ENCODE measurements around the gene UST. TPM values are rescaled to one million over a fixed set of nuclear protein-coding genes. Genes with fewer than 3 reads are reported as not detected.

Gene UST
- total and polyA plus RNA-seq, 9 of the 15 experiments (the other 6 are each of a cell fraction or from before 2014, with no cell fraction given) = 0.04 to 0.10 TPM; not detected in 7

GRCh38 chr6:148758492-148758891 lies 11.7 kb downstream of the UST start:
- Histone ChIP-seq H4K20me1 (replicated peaks; ENCODE audit: control insufficient read depth, insufficient read depth, low read length) (no peaks in the 10 kb centered on the region), H2AFZ (ENCODE audit: low read depth, low read length) (no peak overlapping the region), H3K9ac (ENCODE audit: insufficient read depth in 1 of 2, low read depth in 2 of 2, low read length in 2 of 2) (no peak overlapping the region), H3K4me2 (ENCODE audit: insufficient read depth, low read length) (no peak overlapping the region), H3K4me1 (replicated peaks in 1 of 2; ENCODE audit: control insufficient read depth in 2 of 2, insufficient read depth in 2 of 2, low read length in 2 of 2) (no peaks in the 10 kb centered on the region), H3K9me3 (replicated peaks; ENCODE audit: control insufficient read depth, insufficient read depth, low read depth, low read length) (no peaks in the 10 kb centered on the region), H3K36me3 (ENCODE audit: control insufficient read depth, insufficient read depth, low read length) (no peaks in the 10 kb centered on the region), H3K9me1 (ENCODE audit: control insufficient read depth, insufficient read depth, low read length) (no peaks in the 10 kb centered on the region), H3K27ac (ENCODE audit: extremely low read depth, low read depth, low read length) (no peak overlapping the region), H3K27me3 (ENCODE audit: control insufficient read depth in 2 of 2, insufficient read depth in 2 of 2, low read length in 2 of 2) (peaks cover 16 to 22% of the 10 kb centered on the region in 2 experiments; a peak in 3 of 5 replicates), H3K79me2 (ENCODE audit: control insufficient read depth, insufficient read depth, low read length) (no peaks in the 10 kb centered on the region), H3K4me3 (no peak overlapping the region)
- ATAC-seq (no peak), DNase-seq (ENCODE audit: extremely low read depth in 1 of 4, low spot score in 3 of 4) (no peak), FAIRE-seq (no peak)
- intact Hi-C loops (cut with micrococcal nuclease) (no loop called here), in situ Hi-C loops (cut with MboI) (no loop called here)
- ChIA-PET POLR2A (no interaction called here), CTCF (ENCODE audit: low intra/inter-chr PET ratio) (no interaction called here)
- WGBS (ENCODE audit: insufficient coverage, low coverage, missing lambda C conversion rate) = 0% methylated on average over 6 of the region's 6 CpGs
- BruUV-seq (replicated peaks) = no TSS peak
- TF ChIP-seq, protein P1, sequence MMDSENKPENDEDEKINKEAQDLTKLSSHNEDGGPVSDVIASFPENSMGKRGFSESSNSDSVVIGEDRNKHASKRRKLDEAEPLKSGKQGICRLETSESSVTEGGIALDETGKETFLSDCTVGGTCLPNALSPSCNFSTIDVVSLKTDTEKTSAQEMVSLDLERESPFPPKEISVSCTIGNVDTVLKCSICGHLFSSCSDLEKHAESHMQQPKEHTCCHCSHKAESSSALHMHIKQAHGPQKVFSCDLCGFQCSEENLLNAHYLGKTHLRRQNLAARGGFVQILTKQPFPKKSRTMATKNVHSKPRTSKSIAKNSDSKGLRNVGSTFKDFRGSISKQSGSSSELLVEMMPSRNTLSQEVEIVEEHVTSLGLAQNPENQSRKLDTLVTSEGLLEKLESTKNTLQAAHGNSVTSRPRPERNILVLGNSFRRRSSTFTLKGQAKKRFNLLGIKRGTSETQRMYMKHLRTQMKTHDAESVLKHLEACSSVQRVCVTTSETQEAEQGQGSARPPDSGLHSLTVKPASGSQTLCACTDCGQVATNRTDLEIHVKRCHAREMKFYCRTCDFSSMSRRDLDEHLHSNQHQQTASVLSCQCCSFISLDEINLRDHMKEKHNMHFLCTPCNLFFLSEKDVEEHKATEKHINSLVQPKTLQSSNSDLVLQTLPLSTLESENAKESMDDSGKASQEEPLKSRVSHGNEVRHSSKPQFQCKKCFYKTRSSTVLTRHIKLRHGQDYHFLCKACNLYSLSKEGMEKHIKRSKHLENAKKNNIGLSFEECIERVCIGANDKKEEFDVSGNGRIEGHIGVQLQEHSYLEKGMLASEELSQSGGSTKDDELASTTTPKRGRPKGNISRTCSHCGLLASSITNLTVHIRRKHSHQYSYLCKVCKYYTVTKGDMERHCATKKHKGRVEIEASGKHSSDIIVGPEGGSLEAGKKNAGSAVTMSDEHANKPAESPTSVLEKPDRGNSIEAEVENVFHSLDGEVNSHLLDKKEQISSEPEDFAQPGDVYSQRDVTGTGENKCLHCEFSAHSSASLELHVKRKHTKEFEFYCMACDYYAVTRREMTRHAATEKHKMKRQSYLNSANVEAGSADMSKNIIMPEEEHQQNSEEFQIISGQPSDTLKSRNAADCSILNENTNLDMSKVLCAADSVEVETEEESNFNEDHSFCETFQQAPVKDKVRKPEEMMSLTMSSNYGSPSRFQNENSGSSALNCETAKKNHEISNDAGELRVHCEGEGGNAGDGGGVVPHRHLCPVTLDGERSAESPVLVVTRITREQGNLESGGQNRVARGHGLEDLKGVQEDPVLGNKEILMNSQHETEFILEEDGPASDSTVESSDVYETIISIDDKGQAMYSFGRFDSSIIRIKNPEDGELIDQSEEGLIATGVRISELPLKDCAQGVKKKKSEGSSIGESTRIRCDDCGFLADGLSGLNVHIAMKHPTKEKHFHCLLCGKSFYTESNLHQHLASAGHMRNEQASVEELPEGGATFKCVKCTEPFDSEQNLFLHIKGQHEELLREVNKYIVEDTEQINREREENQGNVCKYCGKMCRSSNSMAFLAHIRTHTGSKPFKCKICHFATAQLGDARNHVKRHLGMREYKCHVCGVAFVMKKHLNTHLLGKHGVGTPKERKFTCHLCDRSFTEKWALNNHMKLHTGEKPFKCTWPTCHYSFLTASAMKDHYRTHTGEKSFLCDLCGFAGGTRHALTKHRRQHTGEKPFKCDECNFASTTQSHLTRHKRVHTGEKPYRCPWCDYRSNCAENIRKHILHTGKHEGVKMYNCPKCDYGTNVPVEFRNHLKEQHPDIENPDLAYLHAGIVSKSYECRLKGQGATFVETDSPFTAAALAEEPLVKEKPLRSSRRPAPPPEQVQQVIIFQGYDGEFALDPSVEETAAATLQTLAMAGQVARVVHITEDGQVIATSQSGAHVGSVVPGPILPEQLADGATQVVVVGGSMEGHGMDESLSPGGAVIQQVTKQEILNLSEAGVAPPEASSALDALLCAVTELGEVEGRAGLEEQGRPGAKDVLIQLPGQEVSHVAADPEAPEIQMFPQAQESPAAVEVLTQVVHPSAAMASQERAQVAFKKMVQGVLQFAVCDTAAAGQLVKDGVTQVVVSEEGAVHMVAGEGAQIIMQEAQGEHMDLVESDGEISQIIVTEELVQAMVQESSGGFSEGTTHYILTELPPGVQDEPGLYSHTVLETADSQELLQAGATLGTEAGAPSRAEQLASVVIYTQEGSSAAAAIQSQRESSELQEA (IDR thresholded peaks at IDR 0.05; ENCODE audit: low read depth) = no peak
- TF ChIP-seq, protein P2, sequence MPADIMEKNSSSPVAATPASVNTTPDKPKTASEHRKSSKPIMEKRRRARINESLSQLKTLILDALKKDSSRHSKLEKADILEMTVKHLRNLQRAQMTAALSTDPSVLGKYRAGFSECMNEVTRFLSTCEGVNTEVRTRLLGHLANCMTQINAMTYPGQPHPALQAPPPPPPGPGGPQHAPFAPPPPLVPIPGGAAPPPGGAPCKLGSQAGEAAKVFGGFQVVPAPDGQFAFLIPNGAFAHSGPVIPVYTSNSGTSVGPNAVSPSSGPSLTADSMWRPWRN (IDR thresholded peaks at IDR 0.05; ENCODE audit: low read depth) = no peak
- TF ChIP-seq, protein P3, sequence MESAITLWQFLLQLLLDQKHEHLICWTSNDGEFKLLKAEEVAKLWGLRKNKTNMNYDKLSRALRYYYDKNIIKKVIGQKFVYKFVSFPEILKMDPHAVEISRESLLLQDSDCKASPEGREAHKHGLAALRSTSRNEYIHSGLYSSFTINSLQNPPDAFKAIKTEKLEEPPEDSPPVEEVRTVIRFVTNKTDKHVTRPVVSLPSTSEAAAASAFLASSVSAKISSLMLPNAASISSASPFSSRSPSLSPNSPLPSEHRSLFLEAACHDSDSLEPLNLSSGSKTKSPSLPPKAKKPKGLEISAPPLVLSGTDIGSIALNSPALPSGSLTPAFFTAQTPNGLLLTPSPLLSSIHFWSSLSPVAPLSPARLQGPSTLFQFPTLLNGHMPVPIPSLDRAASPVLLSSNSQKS (CRISPR knock-in tag; IDR thresholded peaks at IDR 0.05) = no peak
- TF ChIP-seq, protein P4, sequence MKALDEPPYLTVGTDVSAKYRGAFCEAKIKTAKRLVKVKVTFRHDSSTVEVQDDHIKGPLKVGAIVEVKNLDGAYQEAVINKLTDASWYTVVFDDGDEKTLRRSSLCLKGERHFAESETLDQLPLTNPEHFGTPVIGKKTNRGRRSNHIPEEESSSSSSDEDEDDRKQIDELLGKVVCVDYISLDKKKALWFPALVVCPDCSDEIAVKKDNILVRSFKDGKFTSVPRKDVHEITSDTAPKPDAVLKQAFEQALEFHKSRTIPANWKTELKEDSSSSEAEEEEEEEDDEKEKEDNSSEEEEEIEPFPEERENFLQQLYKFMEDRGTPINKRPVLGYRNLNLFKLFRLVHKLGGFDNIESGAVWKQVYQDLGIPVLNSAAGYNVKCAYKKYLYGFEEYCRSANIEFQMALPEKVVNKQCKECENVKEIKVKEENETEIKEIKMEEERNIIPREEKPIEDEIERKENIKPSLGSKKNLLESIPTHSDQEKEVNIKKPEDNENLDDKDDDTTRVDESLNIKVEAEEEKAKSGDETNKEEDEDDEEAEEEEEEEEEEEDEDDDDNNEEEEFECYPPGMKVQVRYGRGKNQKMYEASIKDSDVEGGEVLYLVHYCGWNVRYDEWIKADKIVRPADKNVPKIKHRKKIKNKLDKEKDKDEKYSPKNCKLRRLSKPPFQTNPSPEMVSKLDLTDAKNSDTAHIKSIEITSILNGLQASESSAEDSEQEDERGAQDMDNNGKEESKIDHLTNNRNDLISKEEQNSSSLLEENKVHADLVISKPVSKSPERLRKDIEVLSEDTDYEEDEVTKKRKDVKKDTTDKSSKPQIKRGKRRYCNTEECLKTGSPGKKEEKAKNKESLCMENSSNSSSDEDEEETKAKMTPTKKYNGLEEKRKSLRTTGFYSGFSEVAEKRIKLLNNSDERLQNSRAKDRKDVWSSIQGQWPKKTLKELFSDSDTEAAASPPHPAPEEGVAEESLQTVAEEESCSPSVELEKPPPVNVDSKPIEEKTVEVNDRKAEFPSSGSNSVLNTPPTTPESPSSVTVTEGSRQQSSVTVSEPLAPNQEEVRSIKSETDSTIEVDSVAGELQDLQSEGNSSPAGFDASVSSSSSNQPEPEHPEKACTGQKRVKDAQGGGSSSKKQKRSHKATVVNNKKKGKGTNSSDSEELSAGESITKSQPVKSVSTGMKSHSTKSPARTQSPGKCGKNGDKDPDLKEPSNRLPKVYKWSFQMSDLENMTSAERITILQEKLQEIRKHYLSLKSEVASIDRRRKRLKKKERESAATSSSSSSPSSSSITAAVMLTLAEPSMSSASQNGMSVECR (CRISPR knock-in tag; IDR thresholded peaks at IDR 0.05) = no peak
- TF ChIP-seq SRF (CRISPR knock-in tag; IDR thresholded peaks at IDR 0.05) (no peak), HNRNPH1 (optimal IDR thresholded peaks at IDR 0.05; ENCODE audit: low read depth, low read length) (no peak), ZNF347 (CRISPR knock-in tag; IDR thresholded peaks at IDR 0.05; ENCODE audit: low read depth) (no peak), ZNF586 (CRISPR knock-in tag; conservative IDR thresholded peaks at IDR 0.05) (no peak)
